Endodermal cell (in vitro differentiated cells): ENCODE measurements around the gene TOP3B. TPM values are rescaled to one million over a fixed set of nuclear protein-coding genes. Genes with fewer than 3 reads are reported as not detected.

Source experiments
- DNase-seq: peaks from one replicate; pipeline ENCODE4 v3.0.0-alpha.2; 2017
- H3K27ac ChIP-seq: 2 replicates; pipeline ENCODE4 v1.5.1; 2013; ENCODE audit warnings: mild to moderate bottlenecking, low read depth, low read length, moderate library complexity
- H3K27me3 ChIP-seq: 2 replicates; pipeline ENCODE4 v1.6.1; 2013; ENCODE audit warnings: mild to moderate bottlenecking, low read length, moderate library complexity; ENCODE audit not compliant: insufficient read depth, control insufficient read depth, poor library complexity, severe bottlenecking
- H3K36me3 ChIP-seq: 2 replicates; pipeline ENCODE4 v1.7.0; 2013; ENCODE audit warnings: mild to moderate bottlenecking, low read length, moderate library complexity; ENCODE audit not compliant: control insufficient read depth, insufficient read depth
- H3K4me1 ChIP-seq: one replicate; pipeline ENCODE4 v1.7.0; 2013; ENCODE audit warnings: low read length; ENCODE audit not compliant: control insufficient read depth, insufficient read depth
- H3K4me3 ChIP-seq: 2 replicates; pipeline ENCODE4 v1.5.1; 2013; ENCODE audit warnings: mild to moderate bottlenecking, low read length, moderate library complexity
- H3K9ac ChIP-seq: 2 replicates; pipeline ENCODE4 v1.6.1; 2013; ENCODE audit warnings: mild to moderate bottlenecking, low read length, moderate library complexity; ENCODE audit not compliant: poor library complexity, severe bottlenecking; ENCODE audit errors: extremely low read depth
- H3K9me3 ChIP-seq: 2 replicates; pipeline ENCODE4 v1.6.1; 2013; ENCODE audit warnings: mild to moderate bottlenecking, low read length, moderate library complexity; ENCODE audit not compliant: control insufficient read depth
- H3K27ac Mint-ChIP-seq: 2 replicates; pipeline ENCODE4 v1.8.0; 2020; ENCODE audit warnings: mixed read lengths
- H3K27me3 Mint-ChIP-seq: 2 replicates; pipeline ENCODE4 v1.8.0; 2021; ENCODE audit warnings: mild to moderate bottlenecking, mixed read lengths; ENCODE audit not compliant: insufficient read depth
- H3K36me3 Mint-ChIP-seq: 2 replicates; pipeline ENCODE4 v1.8.0; 2020; ENCODE audit warnings: low read depth, mixed read lengths
- H3K4me1 Mint-ChIP-seq: 2 replicates; pipeline ENCODE4 v1.8.0; 2020; ENCODE audit warnings: mixed read lengths
- H3K4me3 Mint-ChIP-seq: 2 replicates; pipeline ENCODE4 v1.8.0; 2020; ENCODE audit warnings: mild to moderate bottlenecking, moderate library complexity, mixed read lengths
- H3K9me3 Mint-ChIP-seq: 2 replicates; pipeline ENCODE4 v1.8.0; 2020; ENCODE audit warnings: mild to moderate bottlenecking, mixed read lengths
- WGBS, 2 experiments: methylation state at CpG; one replicate each; pipeline versions ENCODE4 v1.1.5 to v1.1.7; 2013; ENCODE audit warnings: missing lambda C conversion rate in 2 of 2, mixed read lengths in 1 of 2; ENCODE audit not compliant: insufficient coverage in 1 of 2, insufficient read length in 1 of 2; 5-methylcytosine and 5-hydroxymethylcytosine counted together
- total RNA-seq, 2 donors: library from RNA; stranded (reverse); fragmentation: NEBNext Ultra II Directional in 1 of 2; extraction: Animal tissue kit (Norgen Biotek cat#: 25700) in 1 of 2; gene quantifications; 2 replicates in 1 of 2; 3 replicates in 1 of 2; pipeline ENCODE4 v1.2.1, GENCODE V29; 2021
- TF ChIP-seq, protein P1 (sequence below): fragments of 200-600 bp; sonication (generic); conservative IDR thresholded peaks from 2 replicates; pipeline ENCODE4 v1.5.0; 2021; ENCODE audit warnings: antibody characterized with exemption, mild to moderate bottlenecking

TOP3B gene
- total RNA-seq, 2 donors from 2014 or later, result 68.8 to 71.9 TPM

DNA sequence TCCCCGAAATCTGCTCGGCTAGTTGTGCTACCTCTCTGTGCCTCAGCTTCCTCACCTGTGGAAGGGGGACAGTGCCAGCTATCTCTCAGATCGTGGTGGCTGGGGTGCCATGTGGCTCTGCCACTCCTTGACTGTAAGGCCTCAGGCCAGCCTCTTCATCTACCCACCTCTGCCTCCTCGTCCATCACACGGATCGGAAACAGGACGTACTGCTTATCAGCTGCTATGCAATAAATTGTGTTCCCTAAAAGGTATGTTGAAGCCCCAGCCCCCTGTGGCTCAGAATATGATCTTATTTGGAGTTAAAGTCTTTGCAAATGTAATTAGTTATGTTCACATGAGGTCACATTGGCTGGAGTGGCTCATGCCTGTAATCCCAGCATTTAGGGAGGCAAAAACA, 37.7 kb downstream of the TOP3B start:
- H3K27me3 Mint-ChIP-seq, result no peaks in the 10 kb centered on the region
- H3K27ac Mint-ChIP-seq, result no peak overlapping the region
- TF ChIP-seq, protein P1, sequence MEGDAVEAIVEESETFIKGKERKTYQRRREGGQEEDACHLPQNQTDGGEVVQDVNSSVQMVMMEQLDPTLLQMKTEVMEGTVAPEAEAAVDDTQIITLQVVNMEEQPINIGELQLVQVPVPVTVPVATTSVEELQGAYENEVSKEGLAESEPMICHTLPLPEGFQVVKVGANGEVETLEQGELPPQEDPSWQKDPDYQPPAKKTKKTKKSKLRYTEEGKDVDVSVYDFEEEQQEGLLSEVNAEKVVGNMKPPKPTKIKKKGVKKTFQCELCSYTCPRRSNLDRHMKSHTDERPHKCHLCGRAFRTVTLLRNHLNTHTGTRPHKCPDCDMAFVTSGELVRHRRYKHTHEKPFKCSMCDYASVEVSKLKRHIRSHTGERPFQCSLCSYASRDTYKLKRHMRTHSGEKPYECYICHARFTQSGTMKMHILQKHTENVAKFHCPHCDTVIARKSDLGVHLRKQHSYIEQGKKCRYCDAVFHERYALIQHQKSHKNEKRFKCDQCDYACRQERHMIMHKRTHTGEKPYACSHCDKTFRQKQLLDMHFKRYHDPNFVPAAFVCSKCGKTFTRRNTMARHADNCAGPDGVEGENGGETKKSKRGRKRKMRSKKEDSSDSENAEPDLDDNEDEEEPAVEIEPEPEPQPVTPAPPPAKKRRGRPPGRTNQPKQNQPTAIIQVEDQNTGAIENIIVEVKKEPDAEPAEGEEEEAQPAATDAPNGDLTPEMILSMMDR, result no peak
- peaks cover 22% of the 10 kb centered on the region for H3K4me1 Mint-ChIP-seq
- H3K27ac ChIP-seq, result no peak overlapping the region
- WGBS, 2 experiments, result 96 to 100% methylated on average over 4 to 7 of the region's 7 CpGs
- H3K4me3 Mint-ChIP-seq, result no peak overlapping the region
- DNase-seq, result no peak
- no peak overlapping the region for H3K9ac ChIP-seq
- H3K36me3 ChIP-seq, result peaks cover 23% of the 10 kb centered on the region
- H3K27me3 ChIP-seq, result no peaks in the 10 kb centered on the region
- H3K9me3 ChIP-seq, result no peaks in the 10 kb centered on the region
- peaks cover 16% of the 10 kb centered on the region for H3K36me3 Mint-ChIP-seq
- H3K4me3 ChIP-seq, result no peak overlapping the region
- peaks cover 5% of the 10 kb centered on the region for H3K4me1 ChIP-seq
- no peaks in the 10 kb centered on the region for H3K9me3 Mint-ChIP-seq

DNA sequence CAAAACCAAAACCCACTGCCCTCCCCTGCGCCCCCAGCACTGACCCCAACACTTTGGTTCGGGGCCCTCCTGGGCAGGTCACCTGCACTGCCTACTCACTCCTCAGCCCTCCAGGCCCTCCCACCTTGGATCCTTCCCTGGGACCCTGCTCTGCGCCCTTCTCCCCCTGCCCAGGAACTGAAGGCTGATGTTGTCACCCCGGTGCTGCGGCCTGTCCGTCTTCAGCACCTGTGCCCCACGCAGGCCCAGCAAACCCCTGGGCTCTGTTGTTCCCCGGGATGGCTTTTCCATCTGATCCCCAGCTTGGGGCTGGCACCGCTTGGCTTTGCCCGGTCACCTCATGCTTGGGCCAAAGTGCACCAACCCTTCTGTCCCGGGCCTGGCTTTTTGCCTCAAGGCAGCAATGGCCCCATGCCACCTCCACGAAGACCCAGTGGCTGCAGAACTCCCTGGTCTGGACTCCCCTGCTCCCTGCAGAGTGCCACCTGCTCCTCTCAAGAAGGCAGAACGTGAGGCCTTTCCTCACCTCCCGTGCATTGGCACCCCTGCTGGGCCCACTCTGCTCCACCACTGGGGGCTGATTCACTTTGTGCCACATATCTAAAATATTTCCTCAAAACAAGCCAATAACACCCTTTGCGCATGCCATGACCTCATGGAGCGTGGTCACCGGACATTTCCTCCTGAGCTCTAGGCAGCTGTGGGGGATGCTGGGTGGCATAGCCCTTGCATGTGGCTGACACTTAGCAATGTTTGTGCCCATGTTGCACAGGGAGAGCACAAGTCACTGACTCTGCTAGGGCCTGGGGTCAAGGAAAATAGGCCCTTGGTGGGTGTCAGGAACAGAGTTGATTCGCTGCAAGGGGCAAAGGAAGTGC, 38.8 kb downstream of the TOP3B start:
- H3K27ac Mint-ChIP-seq, result no peak overlapping the region
- H3K4me1 Mint-ChIP-seq, result peaks cover 22% of the 10 kb centered on the region
- no peaks in the 10 kb centered on the region for H3K9me3 ChIP-seq
- no peak overlapping the region for H3K4me3 Mint-ChIP-seq
- TF ChIP-seq, protein P1, result no peak
- H3K4me3 ChIP-seq, result no peak overlapping the region
- DNase-seq, result no peak
- H3K36me3 ChIP-seq, result peaks cover 27% of the 10 kb centered on the region
- H3K27me3 ChIP-seq, result no peaks in the 10 kb centered on the region
- peaks cover 16% of the 10 kb centered on the region for H3K36me3 Mint-ChIP-seq
- peaks cover 5% of the 10 kb centered on the region for H3K4me1 ChIP-seq
- 93 to 94% methylated on average over 9 to 18 of the region's 18 CpGs for WGBS, 2 experiments
- H3K27me3 Mint-ChIP-seq, result no peaks in the 10 kb centered on the region
- H3K27ac ChIP-seq, result no peak overlapping the region
- H3K9ac ChIP-seq, result no peak overlapping the region
- no peaks in the 10 kb centered on the region for H3K9me3 Mint-ChIP-seq

DNA sequence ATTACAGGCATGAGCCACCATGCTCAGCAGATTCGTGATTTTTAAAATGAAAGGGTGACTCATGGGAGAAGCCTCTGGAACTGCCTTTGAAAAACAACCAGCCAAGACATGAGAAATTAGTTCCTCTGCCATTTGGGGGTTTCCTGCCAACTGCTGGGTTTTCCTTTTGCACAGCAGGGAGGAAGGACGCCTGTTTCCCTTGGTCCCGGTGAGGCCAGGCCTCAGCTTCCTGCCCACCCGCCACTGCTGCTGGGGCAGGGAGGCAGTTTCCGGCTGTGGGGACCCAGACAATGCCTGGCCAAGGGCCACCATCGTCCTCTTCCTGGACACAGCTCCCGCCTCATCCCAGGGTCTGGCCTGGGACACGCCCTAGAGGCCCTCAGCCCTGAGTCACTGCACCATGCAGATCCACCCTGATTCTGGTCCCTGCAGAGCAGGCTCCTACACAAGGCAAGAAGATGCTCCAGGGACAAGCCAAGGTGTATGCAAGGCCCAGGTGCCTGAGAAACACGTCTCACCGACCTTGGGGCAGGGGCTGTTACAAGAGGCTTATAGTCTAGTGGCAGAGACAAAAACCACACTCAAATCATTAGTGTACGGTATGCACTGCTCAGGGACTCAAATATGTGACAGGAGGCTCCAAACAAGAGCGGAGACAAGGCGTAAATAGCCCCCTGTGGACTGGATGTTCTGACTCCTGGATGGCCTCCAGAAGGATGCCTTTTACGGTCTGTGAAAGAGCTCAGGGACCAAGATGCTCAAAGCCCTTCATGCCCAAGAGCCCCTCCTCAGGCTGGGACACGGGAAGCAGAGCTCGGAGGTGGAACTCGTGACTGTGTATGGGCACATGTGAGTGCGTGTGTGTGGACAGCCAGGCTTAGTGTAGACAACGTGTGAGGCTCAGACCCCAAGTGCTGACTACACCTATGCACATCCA, 39.9 kb downstream of the TOP3B start:
- Mint-ChIP-seq H3K27ac (no peak overlapping the region), H3K4me3 (no peak overlapping the region), H3K4me1 (peaks cover 18% of the 10 kb centered on the region), H3K9me3 (no peaks in the 10 kb centered on the region), H3K36me3 (peaks cover 17% of the 10 kb centered on the region), H3K27me3 (no peaks in the 10 kb centered on the region)
- H3K9me3 ChIP-seq, result no peaks in the 10 kb centered on the region
- H3K9ac ChIP-seq, result no peak overlapping the region
- H3K4me3 ChIP-seq, result no peak overlapping the region
- no peak for DNase-seq
- TF ChIP-seq, protein P1, result no peak
- H3K27ac ChIP-seq, result no peak overlapping the region
- no peaks in the 10 kb centered on the region for H3K27me3 ChIP-seq
- peaks cover 29% of the 10 kb centered on the region for H3K36me3 ChIP-seq
- 90 to 92% methylated on average over 11 to 19 of the region's 19 CpGs for WGBS, 2 experiments
- H3K4me1 ChIP-seq, result peaks cover 8% of the 10 kb centered on the region
